Upper lobe of right lung (tissue), 1 donor: ENCODE results near the gene MPP7. TPM values are rescaled to one million over a fixed set of nuclear protein-coding genes. Genes with fewer than 3 reads are reported as not detected.
A peak's percentile ranks its signal among the peaks of the same experiment; 100 is the strongest.

ENCODE experiments used
- ATAC-seq: fragments of 200-7000 bp; cut with Tn5 transposase; one replicate; pipeline ENCODE4 v1.9.1; 2020; ENCODE audit warnings: mild to moderate bottlenecking, moderate library complexity
- DNase-seq: peaks from one replicate; pipeline ENCODE4 v3.0.0-alpha.2; 2020
- H3K27ac ChIP-seq: fragments of 200-600 bp; one replicate; pipeline ENCODE4 v1.8.0; 2022
- H3K27me3 ChIP-seq: fragments of 200-600 bp; one replicate; pipeline ENCODE4 v1.8.0; 2022; ENCODE audit warnings: mild to moderate bottlenecking
- H3K36me3 ChIP-seq: fragments of 200-600 bp; one replicate; pipeline ENCODE4 v1.8.0; 2022
- H3K4me1 ChIP-seq: fragments of 200-600 bp; one replicate; pipeline ENCODE4 v1.8.0; 2022
- H3K4me3 ChIP-seq: fragments of 200-600 bp; one replicate; pipeline ENCODE4 v1.8.0; 2022; ENCODE audit warnings: mild to moderate bottlenecking
- H3K9me3 ChIP-seq: fragments of 200-600 bp; one replicate; pipeline ENCODE4 v1.8.0; 2022
- intact Hi-C: fragments of 100-400 bp; cut with DNase I; formaldehyde crosslinking; loops from one replicate; pipeline ENCODE4 v1.11.0; 2022
- total RNA-seq: library from RNA; stranded (reverse); fragmentation: NEBNext Ultra II Directional; extraction: Animal tissue kit (Norgen Biotek cat#: 25700); gene quantifications from one replicate; pipeline ENCODE4 v1.2.1, GENCODE V29; 2021
- TF ChIP-seq, protein P1 (sequence below): fragments of 200-600 bp; IDR thresholded peaks from one replicate; pipeline ENCODE4 v1.8.0; 2022; ENCODE audit warnings: antibody characterized with exemption
- donor health status: DM: no; HTN: yes; CAD: no; lungs with severe emphysema.

Gene MPP7
- total RNA-seq, 1 donor from 2014 or later = 36.8 TPM

- TF ChIP-seq, protein P1, sequence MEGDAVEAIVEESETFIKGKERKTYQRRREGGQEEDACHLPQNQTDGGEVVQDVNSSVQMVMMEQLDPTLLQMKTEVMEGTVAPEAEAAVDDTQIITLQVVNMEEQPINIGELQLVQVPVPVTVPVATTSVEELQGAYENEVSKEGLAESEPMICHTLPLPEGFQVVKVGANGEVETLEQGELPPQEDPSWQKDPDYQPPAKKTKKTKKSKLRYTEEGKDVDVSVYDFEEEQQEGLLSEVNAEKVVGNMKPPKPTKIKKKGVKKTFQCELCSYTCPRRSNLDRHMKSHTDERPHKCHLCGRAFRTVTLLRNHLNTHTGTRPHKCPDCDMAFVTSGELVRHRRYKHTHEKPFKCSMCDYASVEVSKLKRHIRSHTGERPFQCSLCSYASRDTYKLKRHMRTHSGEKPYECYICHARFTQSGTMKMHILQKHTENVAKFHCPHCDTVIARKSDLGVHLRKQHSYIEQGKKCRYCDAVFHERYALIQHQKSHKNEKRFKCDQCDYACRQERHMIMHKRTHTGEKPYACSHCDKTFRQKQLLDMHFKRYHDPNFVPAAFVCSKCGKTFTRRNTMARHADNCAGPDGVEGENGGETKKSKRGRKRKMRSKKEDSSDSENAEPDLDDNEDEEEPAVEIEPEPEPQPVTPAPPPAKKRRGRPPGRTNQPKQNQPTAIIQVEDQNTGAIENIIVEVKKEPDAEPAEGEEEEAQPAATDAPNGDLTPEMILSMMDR = no peak
- no peak overlapping the region for H3K4me3 ChIP-seq
- intact Hi-C loops = no loop called here
- DNase-seq (no peak), ATAC-seq (no peak)
- H3K27ac ChIP-seq = no peak overlapping the region
- H3K27me3 ChIP-seq = no peaks in the 10 kb centered on the region
- H3K36me3 ChIP-seq = no peaks in the 10 kb centered on the region
- no peaks in the 10 kb centered on the region for H3K9me3 ChIP-seq
- peaks cover 17% of the 10 kb centered on the region for H3K4me1 ChIP-seq
These were observed 7.5 kb downstream of the MPP7 start for GRCh38 chr10:28295336-28295735.

GRCh38 chr10:28294809-28295208, 8.1 kb downstream of the MPP7 start:
- no peak overlapping the region for H3K27ac ChIP-seq
- no peaks in the 10 kb centered on the region for H3K27me3 ChIP-seq
- no peak for ATAC-seq
- H3K4me1 ChIP-seq = peaks cover 17% of the 10 kb centered on the region
- no peak for DNase-seq
- TF ChIP-seq, protein P1 = no peak
- H3K36me3 ChIP-seq = no peaks in the 10 kb centered on the region
- no peak overlapping the region for H3K4me3 ChIP-seq
- intact Hi-C loops = no loop called here
- no peaks in the 10 kb centered on the region for H3K9me3 ChIP-seq

GRCh38 chr10:28294169-28294532, 8.7 kb downstream of the MPP7 start:
- TF ChIP-seq, protein P1 = no peak
- Histone ChIP-seq H3K27ac (no peak overlapping the region), H3K27me3 (no peaks in the 10 kb centered on the region), H3K36me3 (no peaks in the 10 kb centered on the region), H3K4me3 (no peak overlapping the region), H3K9me3 (no peaks in the 10 kb centered on the region), H3K4me1 (peaks cover 17% of the 10 kb centered on the region)
- intact Hi-C loops = no loop called here
- ATAC-seq (no peak), DNase-seq (no peak)

GRCh38 chr10:28293236-28294168, 9.4 kb downstream of the MPP7 start:
- Histone ChIP-seq H3K27ac (no peak overlapping the region), H3K4me1 (peaks cover 17% of the 10 kb centered on the region), H3K4me3 (no peak overlapping the region), H3K9me3 (no peaks in the 10 kb centered on the region), H3K27me3 (no peaks in the 10 kb centered on the region), H3K36me3 (no peaks in the 10 kb centered on the region)
- ATAC-seq (no peak), DNase-seq (no peak)
- TF ChIP-seq, protein P1 = no peak
- intact Hi-C loops = no loop called here

- intact Hi-C loops = no loop called here
- Histone ChIP-seq H3K4me1 (peaks cover 17% of the 10 kb centered on the region), H3K4me3 (no peak overlapping the region), H3K36me3 (no peaks in the 10 kb centered on the region), H3K9me3 (no peaks in the 10 kb centered on the region), H3K27ac (no peak overlapping the region), H3K27me3 (no peaks in the 10 kb centered on the region)
- peak; percentile 80 for ATAC-seq
- no peak for DNase-seq
- TF ChIP-seq, protein P1 = no peak
These were observed 11.0 kb downstream of the MPP7 start for GRCh38 chr10:28291881-28292297.
